Bronchial epithelial cell (primary cell): ENCODE measurements around the gene PFN1. TPM values are rescaled to one million over a fixed set of nuclear protein-coding genes. Genes with fewer than 3 reads are reported as not detected.
"Not testable (repeated sequence)": the region's sequence is repeated elsewhere in the genome, so short reads cannot be mapped to it uniquely, and the experiment has no call there.

Source experiments
- DNase-seq: peaks from one replicate; pipeline ENCODE4 v3.0.0-alpha.2; 2010; ENCODE audit warnings: low read depth
- FAIRE-seq: peaks from 2 replicates; lab custom pipeline; 2011; peaks lifted over from hg19 to GRCh38; lab: Jason Lieb, UNC
- H3K27me3 ChIP-seq: 2 replicates; pipeline ENCODE4 v1.5.1; 2011; ENCODE audit warnings: low read length; ENCODE audit not compliant: control insufficient read depth, insufficient read depth
- H3K36me3 ChIP-seq: 2 replicates; pipeline ENCODE4 v1.5.1; 2011; ENCODE audit warnings: low read length; ENCODE audit not compliant: control insufficient read depth, insufficient read depth
- H3K4me3 ChIP-seq: 2 replicates; pipeline ENCODE4 v1.5.1; 2011; ENCODE audit warnings: mild to moderate bottlenecking, low read depth, low read length, control low read depth
- CTCF ChIP-seq: IDR thresholded peaks from 2 replicates; pipeline ENCODE4 v1.5.1; 2011; ENCODE audit warnings: mild to moderate bottlenecking, moderate library complexity, low read length, control low read depth, inconsistent platforms; ENCODE audit not compliant: insufficient read depth, severe bottlenecking
- total RNA-seq: library from RNA; depleted of rRNA; stranded (reverse); fragments of >200 nt; gene quantifications from 2 replicates; pipeline ENCODE4 v1.2.1, GENCODE V29; 2014

PFN1 gene
- total RNA-seq, 1 donor from 2014 or later = 440 TPM

- no peak for FAIRE-seq
- no peak overlapping the region for H3K4me3 ChIP-seq
These were observed 14.7 kb downstream of the PFN1 start for GRCh38 chr17:4933646-4934045.

GRCh38 chr17:4932756-4933155 lies 15.6 kb downstream of the PFN1 start:
- TF ChIP-seq CTCF = no peak
- Histone ChIP-seq H3K27me3 (no peaks in the 10 kb centered on the region), H3K4me3 (no peak overlapping the region), H3K36me3 (peaks cover 8% of the 10 kb centered on the region)
- DNase-seq (no peak), FAIRE-seq (peak; percentile 13)

More at GRCh38 chr17:4933646-4934045, 14.7 kb downstream of the PFN1 start:
- TF ChIP-seq CTCF = no peak
- no peak for DNase-seq
- Histone ChIP-seq H3K36me3 (peaks cover 16% of the 10 kb centered on the region), H3K27me3 (no peaks in the 10 kb centered on the region)

DNA sequence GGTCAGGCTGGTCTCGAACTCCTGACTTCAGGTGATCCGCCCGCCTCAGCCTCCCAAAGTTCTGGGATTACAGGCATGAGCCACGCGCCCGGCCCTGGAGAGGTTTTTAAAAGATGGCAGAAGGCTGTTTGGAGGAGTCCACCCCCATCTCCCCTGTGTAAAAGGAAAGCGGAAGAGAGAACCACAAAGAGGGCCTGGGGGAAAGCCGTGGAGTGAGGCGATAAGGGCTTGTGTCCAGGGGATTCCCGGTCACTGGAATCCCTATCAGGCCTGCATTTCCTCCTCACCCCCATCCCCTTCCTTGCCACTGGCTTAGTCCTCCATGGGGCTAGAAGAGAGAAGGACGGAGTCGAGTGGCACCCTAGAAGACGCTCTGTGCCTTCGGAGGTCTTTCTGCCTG lies 16.4 kb downstream of the PFN1 start, which contains the start of gene GP1BA:
GP1BA (plus strand) TSS at position 315 of the 400 bp plus-strand sequence. CDS start 328 bp downstream, outside the sequence.
- H3K36me3 ChIP-seq = peaks cover 2% of the 10 kb centered on the region
- no peaks in the 10 kb centered on the region for H3K27me3 ChIP-seq
- TF ChIP-seq CTCF = no peak
- no peak within 1 kb of the TSS for H3K4me3 ChIP-seq
- FAIRE-seq (no peak), DNase-seq (no peak)

- DNase-seq (no peak), FAIRE-seq (no peak)
- H3K4me3 ChIP-seq = no peak overlapping the region
- no peaks in the 10 kb centered on the region for H3K36me3 ChIP-seq
- no peaks in the 10 kb centered on the region for H3K27me3 ChIP-seq
- no peak for TF ChIP-seq CTCF
These were observed 19.4 kb downstream of the PFN1 start for GRCh38 chr17:4928881-4929280.

DNA sequence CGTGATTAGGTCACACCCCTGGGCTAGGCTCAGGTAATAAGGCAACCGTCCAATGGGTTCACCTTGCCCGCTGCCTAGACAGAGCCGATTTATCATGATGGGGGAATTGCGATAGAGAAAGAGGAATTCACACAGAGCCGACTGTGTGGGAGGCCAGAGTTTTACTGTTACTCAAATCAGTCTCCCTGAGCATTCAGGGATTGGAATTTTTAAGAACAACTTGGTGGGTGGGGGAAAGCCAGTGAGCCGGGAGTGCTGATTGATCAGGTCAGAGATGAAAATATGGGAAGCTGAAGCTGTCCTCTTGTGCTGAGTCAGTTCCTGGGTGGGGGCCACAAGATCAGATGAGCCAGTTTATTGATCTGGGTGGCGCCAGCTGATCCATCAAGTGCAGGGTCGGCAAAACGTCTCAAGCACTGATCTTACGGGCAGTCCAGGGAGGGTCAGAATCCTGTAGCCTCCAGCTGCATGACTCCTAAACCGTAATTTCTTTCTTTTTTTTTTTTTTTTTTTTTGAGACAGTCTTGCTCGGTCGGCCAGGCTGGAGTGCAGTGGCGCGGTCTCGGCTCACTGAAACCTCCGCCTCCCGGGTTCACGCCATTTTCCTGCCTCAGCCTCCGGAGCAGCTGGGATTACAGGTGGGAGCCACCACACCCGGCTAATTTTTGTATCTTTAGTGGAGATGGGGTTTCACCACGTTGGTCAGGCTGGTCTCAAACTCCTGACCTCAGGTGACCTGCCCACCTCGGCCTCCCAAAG lies 21.6 kb downstream of the PFN1 start:
- not testable (repeated sequence) for H3K27me3 ChIP-seq, H3K36me3 ChIP-seq, H3K4me3 ChIP-seq, FAIRE-seq, DNase-seq

DNA sequence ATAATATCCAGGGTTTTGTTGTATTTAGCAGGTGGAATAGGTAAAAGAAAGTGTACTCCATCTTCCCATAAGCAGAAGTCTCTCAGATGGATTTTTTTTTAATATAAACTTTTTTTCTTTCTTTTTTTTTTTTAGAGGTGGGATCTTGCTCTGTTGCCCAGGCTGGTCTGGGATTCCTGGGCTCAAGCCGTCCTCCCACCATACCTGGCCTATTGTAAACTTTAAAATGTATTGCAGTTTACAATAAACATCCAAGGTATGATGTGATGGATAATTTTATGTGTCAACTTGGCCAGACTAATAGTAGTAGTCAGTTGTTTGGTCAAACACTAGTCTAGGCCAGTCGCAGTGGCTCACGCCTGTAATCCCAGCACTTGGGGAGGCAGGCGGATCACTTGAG lies 27.0 kb downstream of the PFN1 start:
- FAIRE-seq = no peak
- no peak for TF ChIP-seq CTCF
- Histone ChIP-seq H3K36me3 (no peaks in the 10 kb centered on the region), H3K4me3 (no peak overlapping the region), H3K27me3 (no peaks in the 10 kb centered on the region)
- DNase-seq = no peak
